HepG2 (cell line): ENCODE results near the gene HYAL1. TPM values are rescaled to one million over a fixed set of nuclear protein-coding genes. Genes with fewer than 3 reads are reported as not detected.

ENCODE experiments used
- ARID5B ChIP-seq: IDR thresholded peaks from 2 replicates; pipeline ENCODE4 v1.4.0; 2020; ENCODE audit warnings: mild to moderate bottlenecking, missing genetic modification reagents
- BCL6 ChIP-seq: IDR thresholded peaks from 2 replicates; pipeline ENCODE4 v1.6.1; 2016; ENCODE audit warnings: missing genetic modification reagents, missing compliant biosample characterization
- CREB3 ChIP-seq: sonication (generic); formaldehyde crosslinking; IDR thresholded peaks from 2 replicates; pipeline ENCODE4 v1.5.0; 2020; ENCODE audit warnings: missing genetic modification reagents
- ESRRA ChIP-seq: sonication (generic); formaldehyde crosslinking; IDR thresholded peaks from 2 replicates; pipeline ENCODE4 v1.5.1; 2020; ENCODE audit warnings: mild to moderate bottlenecking, low read depth, missing genetic modification reagents
- FOXJ3 ChIP-seq: sonication (generic); formaldehyde crosslinking; IDR thresholded peaks from 2 replicates; pipeline ENCODE4 v1.4.0; 2020; ENCODE audit warnings: missing genetic modification reagents, mild to moderate bottlenecking, borderline replicate concordance
- KDM5A ChIP-seq: fragments of 200-600 bp; sonication (generic); IDR thresholded peaks from 2 replicates; pipeline ENCODE4 v1.7.0; 2018; ENCODE audit warnings: antibody characterized with exemption, mild to moderate bottlenecking, low read length, borderline replicate concordance
- PAWR ChIP-seq: sonication (generic); formaldehyde crosslinking; IDR thresholded peaks from 2 replicates; pipeline ENCODE4 v1.4.0; 2020; ENCODE audit warnings: missing genetic modification reagents, mild to moderate bottlenecking, borderline replicate concordance
- RAD51 ChIP-seq: fragments of 450-650 bp; IDR thresholded peaks from 2 replicates; pipeline ENCODE4 v1.6.1; 2016; ENCODE audit warnings: borderline replicate concordance
- SAFB2 ChIP-seq: sonication (generic); formaldehyde crosslinking; IDR thresholded peaks from 2 replicates; pipeline ENCODE4 v1.5.1; 2020; ENCODE audit warnings: missing genetic modification reagents, low read depth, mild to moderate bottlenecking, borderline replicate concordance
- SOX6 ChIP-seq, 2 experiments: fragments of 450-650 bp in 1 of 2; sonication (generic) in 1 of 2; formaldehyde crosslinking in 1 of 2; IDR thresholded peaks; 2 replicates each; pipeline versions ENCODE4 v1.4.0 to v1.6.1; 2017 to 2020; ENCODE audit warnings: antibody characterized with exemption in 1 of 2, mild to moderate bottlenecking in 1 of 2, missing genetic modification reagents in 1 of 2
- UBTF ChIP-seq: sonication (generic); formaldehyde crosslinking; IDR thresholded peaks from 2 replicates; pipeline ENCODE4 v1.4.0; 2020; ENCODE audit warnings: mild to moderate bottlenecking, missing genetic modification reagents
- ZMYM2 ChIP-seq: sonication (generic); formaldehyde crosslinking; IDR thresholded peaks from 2 replicates; pipeline ENCODE4 v1.8.0; 2022; ENCODE audit warnings: mild to moderate bottlenecking, missing genetic modification reagents
- ZNF274 ChIP-seq: sonication (generic); formaldehyde crosslinking; IDR thresholded peaks from 2 replicates; pipeline ENCODE4 v1.5.1; 2020; ENCODE audit warnings: mild to moderate bottlenecking, missing genetic modification reagents
- ZNF337 ChIP-seq: sonication (generic); formaldehyde crosslinking; IDR thresholded peaks from 2 replicates; pipeline ENCODE4 v1.5.1; 2020; ENCODE audit warnings: missing genetic modification reagents, low read depth, mild to moderate bottlenecking, borderline replicate concordance
- ZNF362 ChIP-seq: sonication (generic); formaldehyde crosslinking; IDR thresholded peaks from 2 replicates; pipeline ENCODE4 v1.4.0; 2020; ENCODE audit warnings: missing genetic modification reagents, mild to moderate bottlenecking, borderline replicate concordance
- ZNF605 ChIP-seq: sonication (generic); formaldehyde crosslinking; IDR thresholded peaks from 2 replicates; pipeline ENCODE4 v1.8.0; 2022; ENCODE audit warnings: mild to moderate bottlenecking, missing genetic modification reagents
- ZSCAN20 ChIP-seq: sonication (generic); formaldehyde crosslinking; IDR thresholded peaks from 2 replicates; pipeline ENCODE4 v1.4.0; 2020; ENCODE audit warnings: missing genetic modification reagents, mild to moderate bottlenecking, borderline replicate concordance
- ZSCAN29 ChIP-seq: sonication (generic); formaldehyde crosslinking; conservative IDR thresholded peaks from 2 replicates; pipeline ENCODE4 v1.4.0; 2020; ENCODE audit warnings: mild to moderate bottlenecking, missing genetic modification reagents
- ZSCAN30 ChIP-seq: sonication (generic); formaldehyde crosslinking; IDR thresholded peaks from 2 replicates; pipeline ENCODE4 v1.5.0; 2020; ENCODE audit warnings: mild to moderate bottlenecking, missing genetic modification reagents
- polyA plus RNA-seq, 8 experiments: library from polyadenylated mRNA; depleted of rRNA in 3 of 8; stranded (reverse) in 7 of 8; unstranded in 1 of 8; fragments of >200 nt; fragmentation: Illumina TruSeq in 4 of 8; extraction: Trizol in 4 of 8; gene quantifications; 2 replicates each; pipeline versions ENCODE4 v1.2.1 to v1.2.3, GENCODE V29; 2011 to 2016; ENCODE audit warnings: low read depth in 4 of 8, missing spikeins in 1 of 8, mixed read lengths in 1 of 8; ENCODE audit not compliant: insufficient read depth in 1 of 8
- total RNA-seq, 5 experiments: library from RNA; depleted of rRNA; stranded (reverse); fragments of >200 nt; fragmentation: Illumina TruSeq; extraction: Trizol; gene quantifications; 2 replicates each; pipeline ENCODE4 v1.2.3, GENCODE V29; 2016; ENCODE audit warnings: low read depth in 1 of 5

The HYAL1 gene
- total and polyA plus RNA-seq, 2 of the 13 experiments (the other 11 are each of a cell fraction or from before 2014, with no cell fraction given), result 76.5 to 193 TPM

- TF ChIP-seq CREB3 (CRISPR knock-in tag), result peak; percentile 61; the same call in 1 of the 2 replicates
- no peak for TF ChIP-seq SOX6 (IDR thresholded peaks at IDR 0.05)
- peak; percentile 74 for TF ChIP-seq SOX6 (CRISPR knock-in tag; IDR thresholded peaks at IDR 0.05)
- TF ChIP-seq ARID5B, result 0 out of 2 replicates have a peak, but pooled peaks have one; percentile 13
- no peak for TF ChIP-seq RAD51
- no peak; the same call in 1 of the 2 replicates for TF ChIP-seq PAWR (CRISPR knock-in tag)
- TF ChIP-seq FOXJ3 (CRISPR knock-in tag), result peak; percentile 59; the same call in 1 of the 2 replicates
- 0 out of 2 replicates have a peak, but pooled peaks have one; percentile 26 for TF ChIP-seq ZNF274 (CRISPR knock-in tag)
- TF ChIP-seq ZNF362 (CRISPR knock-in tag), result peak; percentile 53; the same call in 1 of the 2 replicates
- no peak; the same call in 1 of the 2 replicates for TF ChIP-seq ZNF337 (CRISPR knock-in tag)
- TF ChIP-seq ESRRA (CRISPR knock-in tag), result 0 out of 2 replicates have a peak, but pooled peaks have one; percentile 37
- TF ChIP-seq BCL6, result peak; percentile 49; the same call in 1 of the 2 replicates
- TF ChIP-seq ZSCAN29 (CRISPR knock-in tag), result peak; percentile 45; the same call in 1 of the 2 replicates
- peak; percentile 55; the same call in 1 of the 2 replicates for TF ChIP-seq KDM5A
- TF ChIP-seq UBTF (CRISPR knock-in tag), result peak; percentile 11; the same call in 1 of the 2 replicates
- TF ChIP-seq ZNF605 (CRISPR knock-in tag), result peak; percentile 30; the same call in 1 of the 2 replicates
- no peak for TF ChIP-seq ZSCAN30 (CRISPR knock-in tag)
- TF ChIP-seq ZMYM2, result peak; percentile 59; the same call in 1 of the 2 replicates
- TF ChIP-seq ZSCAN20 (CRISPR knock-in tag), result peak; percentile 52; the same call in 1 of the 2 replicates
- 0 out of 2 replicates have a peak, but pooled peaks have one; percentile 71 for TF ChIP-seq SAFB2
Measured at GRCh38 chr3:50321336-50322114, 18.2 kb upstream of the HYAL1 start (continued).
